HepG2 (cell line): Measurements from ENCODE around the gene DSG2. TPM values are rescaled to one million over a fixed set of nuclear protein-coding genes. Genes with fewer than 3 reads are reported as not detected.

ENCODE experiments used
- ADNP ChIP-seq: sonication (generic); formaldehyde crosslinking; IDR thresholded peaks from 2 replicates; pipeline ENCODE4 v1.4.0; 2020; ENCODE audit warnings: missing genetic modification reagents
- AGO2 ChIP-seq: fragments of 200-400 bp; formaldehyde crosslinking; optimal IDR thresholded peaks from 2 replicates; pipeline ENCODE3; 2017; ENCODE audit warnings: mild to moderate bottlenecking, low read depth, low read length, moderate library complexity
- BATF2 ChIP-seq: sonication (generic); formaldehyde crosslinking; IDR thresholded peaks from 2 replicates; pipeline ENCODE4 v1.8.0; 2022; ENCODE audit warnings: mild to moderate bottlenecking, missing genetic modification reagents, moderate library complexity
- GATA4 ChIP-seq: sonication (generic); IDR thresholded peaks from 2 replicates; pipeline ENCODE4 v1.6.1; 2016; ENCODE audit warnings: antibody characterized with exemption, low read depth, borderline replicate concordance
- GPN1 ChIP-seq: sonication (generic); formaldehyde crosslinking; IDR thresholded peaks from 2 replicates; pipeline ENCODE4 v1.5.1; 2020; ENCODE audit warnings: missing genetic modification reagents, borderline replicate concordance
- HNRNPK ChIP-seq: fragments of 200-400 bp; formaldehyde crosslinking; IDR thresholded peaks from 2 replicates; pipeline ENCODE4 v1.6.1; 2018; ENCODE audit warnings: low read length, low read depth, moderate library complexity, mild to moderate bottlenecking; ENCODE audit not compliant: poor library complexity, severe bottlenecking
- KAT2B ChIP-seq: fragments of 150-350 bp; IDR thresholded peaks from 2 replicates; pipeline ENCODE4 v1.6.1; 2014; ENCODE audit warnings: low read depth, low read length, borderline replicate concordance
- KAT7 ChIP-seq: IDR thresholded peaks from 2 replicates; pipeline ENCODE4 v1.6.1; 2018; ENCODE audit warnings: borderline replicate concordance, missing compliant biosample characterization
- MED8 ChIP-seq: sonication (generic); formaldehyde crosslinking; IDR thresholded peaks from 2 replicates; pipeline ENCODE4 v1.8.1; 2023; ENCODE audit warnings: mild to moderate bottlenecking, missing genetic modification reagents; ENCODE audit not compliant: insufficient replicate concordance
- MTF2 ChIP-seq: sonication (generic); formaldehyde crosslinking; IDR thresholded peaks from 2 replicates; pipeline ENCODE4 v1.5.0; 2020; ENCODE audit warnings: missing genetic modification reagents, borderline replicate concordance
- NR2F6 ChIP-seq, 2 experiments: IDR thresholded peaks; 2 replicates each; pipeline ENCODE4 v1.6.1; 2016; ENCODE audit warnings: antibody characterized with exemption in 1 of 2, mild to moderate bottlenecking in 1 of 2
- PHF21A ChIP-seq: sonication (generic); formaldehyde crosslinking; IDR thresholded peaks from 2 replicates; pipeline ENCODE4 v1.5.0; 2020; ENCODE audit warnings: mild to moderate bottlenecking, missing genetic modification reagents
- PLRG1 ChIP-seq: fragments of 450-650 bp; conservative IDR thresholded peaks from 2 replicates; pipeline ENCODE4 v1.6.1; 2016
- PRMT3 ChIP-seq: sonication (generic); formaldehyde crosslinking; IDR thresholded peaks from 2 replicates; pipeline ENCODE4 v1.8.1; 2022; ENCODE audit warnings: low read depth, mild to moderate bottlenecking, moderate library complexity, missing genetic modification reagents, borderline replicate concordance
- ZC3H4 ChIP-seq: sonication (generic); formaldehyde crosslinking; IDR thresholded peaks from 2 replicates; pipeline ENCODE4 v1.4.0; 2020; ENCODE audit warnings: missing genetic modification reagents, borderline replicate concordance
- ZGPAT ChIP-seq: IDR thresholded peaks from 2 replicates; pipeline ENCODE4 v1.6.1; 2016; ENCODE audit warnings: mild to moderate bottlenecking
- ZNF12 ChIP-seq: sonication (generic); formaldehyde crosslinking; IDR thresholded peaks from 2 replicates; pipeline ENCODE4 v1.5.0; 2020; ENCODE audit warnings: missing genetic modification reagents
- ZNF17 ChIP-seq: sonication (generic); formaldehyde crosslinking; IDR thresholded peaks from 2 replicates; pipeline ENCODE4 v1.5.0; 2020; ENCODE audit warnings: mild to moderate bottlenecking, missing genetic modification reagents
- ZNF292 ChIP-seq: sonication (generic); formaldehyde crosslinking; IDR thresholded peaks from 2 replicates; pipeline ENCODE4 v1.8.1; 2022; ENCODE audit warnings: mild to moderate bottlenecking, low read depth, missing genetic modification reagents, borderline replicate concordance
- ZNF337 ChIP-seq: sonication (generic); formaldehyde crosslinking; IDR thresholded peaks from 2 replicates; pipeline ENCODE4 v1.5.1; 2020; ENCODE audit warnings: missing genetic modification reagents, low read depth, mild to moderate bottlenecking, borderline replicate concordance
- ZNF430 ChIP-seq: sonication (generic); formaldehyde crosslinking; IDR thresholded peaks from 2 replicates; pipeline ENCODE4 v1.9.0; 2021; ENCODE audit warnings: mild to moderate bottlenecking, missing genetic modification reagents
- ZNF720 ChIP-seq: sonication (generic); formaldehyde crosslinking; IDR thresholded peaks from 2 replicates; pipeline ENCODE4 v1.4.0; 2020; ENCODE audit warnings: missing genetic modification reagents
- ZNF740 ChIP-seq: sonication (generic); formaldehyde crosslinking; IDR thresholded peaks from 2 replicates; pipeline ENCODE4 v1.4.0; 2020; ENCODE audit warnings: missing genetic modification reagents
- ZSCAN21 ChIP-seq: sonication (generic); formaldehyde crosslinking; IDR thresholded peaks from 2 replicates; pipeline ENCODE4 v1.8.0; 2022; ENCODE audit warnings: mild to moderate bottlenecking, missing genetic modification reagents, moderate library complexity, borderline replicate concordance
- ZSCAN9 ChIP-seq: IDR thresholded peaks from 2 replicates; pipeline ENCODE4 v1.6.1; 2016; ENCODE audit warnings: borderline replicate concordance
- polyA plus RNA-seq, 8 experiments: library from polyadenylated mRNA; depleted of rRNA in 3 of 8; stranded (reverse) in 7 of 8; unstranded in 1 of 8; fragments of >200 nt; fragmentation: Illumina TruSeq in 4 of 8; extraction: Trizol in 4 of 8; gene quantifications; 2 replicates each; pipeline versions ENCODE4 v1.2.1 to v1.2.3, GENCODE V29; 2011 to 2016; ENCODE audit warnings: low read depth in 4 of 8, missing spikeins in 1 of 8, mixed read lengths in 1 of 8; ENCODE audit not compliant: insufficient read depth in 1 of 8
- total RNA-seq, 5 experiments: library from RNA; depleted of rRNA; stranded (reverse); fragments of >200 nt; fragmentation: Illumina TruSeq; extraction: Trizol; gene quantifications; 2 replicates each; pipeline ENCODE4 v1.2.3, GENCODE V29; 2016; ENCODE audit warnings: low read depth in 1 of 5

The DSG2 gene
- total and polyA plus RNA-seq, 2 of the 13 experiments (the other 11 are each of a cell fraction or from before 2014, with no cell fraction given) = 23.3 to 66.7 TPM

GRCh38 chr18:31581498-31582197 lies 83.7 kb downstream of the DSG2 start (continued):
- TF ChIP-seq ADNP (CRISPR knock-in tag) = no peak
- TF ChIP-seq PHF21A (CRISPR knock-in tag) = 0 out of 2 replicates have a peak, but pooled peaks have one; percentile 22
- no peak for TF ChIP-seq KAT2B
- no peak for TF ChIP-seq ZSCAN21
- no peak for TF ChIP-seq ZC3H4
- TF ChIP-seq ZGPAT = no peak
- no peak for TF ChIP-seq MTF2 (CRISPR knock-in tag)
- no peak for TF ChIP-seq ZNF337 (CRISPR knock-in tag)
- no peak for TF ChIP-seq BATF2 (CRISPR knock-in tag)
- TF ChIP-seq AGO2 = no peak
- no peak for TF ChIP-seq HNRNPK
- no peak for TF ChIP-seq ZNF720 (CRISPR knock-in tag)
- TF ChIP-seq KAT7 (CRISPR knock-in tag) = no peak
- no peak for TF ChIP-seq PLRG1
- 0 out of 2 replicates have a peak, but pooled peaks have one; percentile 22 for TF ChIP-seq NR2F6 (IDR thresholded peaks at IDR 0.05)
- TF ChIP-seq NR2F6 (CRISPR knock-in tag; IDR thresholded peaks at IDR 0.05) = 0 out of 2 replicates have a peak, but pooled peaks have one; percentile 32
- TF ChIP-seq GATA4 = no peak
- TF ChIP-seq ZNF430 (CRISPR knock-in tag) = no peak
- TF ChIP-seq ZNF12 (CRISPR knock-in tag) = no peak
- TF ChIP-seq ZSCAN9 (CRISPR knock-in tag) = no peak
- no peak for TF ChIP-seq ZNF17
- no peak for TF ChIP-seq GPN1 (CRISPR knock-in tag)
- no peak for TF ChIP-seq MED8 (CRISPR knock-in tag)
- no peak for TF ChIP-seq PRMT3 (CRISPR knock-in tag)
- no peak for TF ChIP-seq ZNF740 (CRISPR knock-in tag)
- no peak for TF ChIP-seq ZNF292 (CRISPR knock-in tag)
